HG03575 (cell line): ENCODE data around the gene SNX2.
"Not testable (repeated sequence)": the region's sequence is repeated elsewhere in the genome, so short reads cannot be mapped to it uniquely, and the experiment has no call there.

Experiments used
- ATAC-seq: cut with Tn5 transposase; IDR thresholded peaks from one replicate; pipeline ENCODE4 v1.9.1; 2021; ENCODE audit not compliant: unreplicated experiment, insufficient number of reproducible peaks, low FRiP score; ENCODE audit errors: extremely low read depth

Gene SNX2

DNA sequence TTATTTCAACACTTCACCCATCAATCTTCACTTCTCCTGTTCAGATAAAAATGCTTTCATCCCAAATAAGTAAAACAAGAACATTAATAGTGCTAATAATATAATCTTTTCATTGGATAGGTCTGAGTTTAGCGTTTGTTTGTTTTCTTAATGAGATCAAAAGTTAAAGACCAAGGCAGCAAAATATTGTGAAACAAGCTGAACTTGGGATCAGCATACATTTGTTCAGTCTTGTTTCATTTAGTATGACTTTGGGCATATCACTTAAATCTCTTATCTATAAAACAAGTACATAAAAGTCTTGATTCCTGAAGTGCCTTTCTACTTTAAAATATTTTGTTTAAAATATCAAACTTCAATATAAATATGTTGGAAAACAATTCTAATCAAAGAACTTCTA, 57.1 kb downstream of the SNX2 start:
- no peak for ATAC-seq

- no peak for ATAC-seq
Measured at GRCh38 chr5:122835681-122836080, 60.8 kb downstream of the SNX2 start.

GRCh38 chr5:122836947-122837346, 62.1 kb downstream of the SNX2 start:
- ATAC-seq = no peak

GRCh38 chr5:122839731-122840130, 64.9 kb downstream of the SNX2 start:
- no peak for ATAC-seq

DNA sequence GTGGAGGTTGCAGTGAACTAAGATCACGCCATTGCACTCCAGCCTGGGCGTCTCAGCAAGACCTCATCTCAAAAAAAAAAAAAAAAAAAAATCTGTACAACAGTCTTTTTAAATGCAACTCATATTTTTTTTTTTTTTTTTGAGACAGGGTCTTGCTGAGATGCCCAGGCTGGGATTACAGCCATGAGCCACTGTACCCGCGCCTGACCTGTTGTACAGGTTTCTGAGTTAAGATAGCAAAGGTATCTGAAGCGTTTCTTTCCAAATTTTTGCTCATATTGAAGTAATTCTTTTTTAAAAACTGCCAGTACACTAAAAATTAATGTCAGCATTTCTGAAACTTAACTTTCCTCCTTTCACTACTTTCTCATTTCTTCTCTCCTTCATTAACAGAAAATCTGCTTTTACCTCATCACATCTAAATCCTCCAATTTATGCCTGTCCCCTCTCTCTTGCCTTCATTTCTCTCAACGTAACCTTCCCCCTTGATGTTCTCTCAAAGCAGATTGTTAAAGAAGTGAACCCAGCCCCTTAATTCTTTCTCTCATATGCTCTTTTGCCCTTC, 67.2 kb downstream of the SNX2 start:
- no peak for ATAC-seq

DNA sequence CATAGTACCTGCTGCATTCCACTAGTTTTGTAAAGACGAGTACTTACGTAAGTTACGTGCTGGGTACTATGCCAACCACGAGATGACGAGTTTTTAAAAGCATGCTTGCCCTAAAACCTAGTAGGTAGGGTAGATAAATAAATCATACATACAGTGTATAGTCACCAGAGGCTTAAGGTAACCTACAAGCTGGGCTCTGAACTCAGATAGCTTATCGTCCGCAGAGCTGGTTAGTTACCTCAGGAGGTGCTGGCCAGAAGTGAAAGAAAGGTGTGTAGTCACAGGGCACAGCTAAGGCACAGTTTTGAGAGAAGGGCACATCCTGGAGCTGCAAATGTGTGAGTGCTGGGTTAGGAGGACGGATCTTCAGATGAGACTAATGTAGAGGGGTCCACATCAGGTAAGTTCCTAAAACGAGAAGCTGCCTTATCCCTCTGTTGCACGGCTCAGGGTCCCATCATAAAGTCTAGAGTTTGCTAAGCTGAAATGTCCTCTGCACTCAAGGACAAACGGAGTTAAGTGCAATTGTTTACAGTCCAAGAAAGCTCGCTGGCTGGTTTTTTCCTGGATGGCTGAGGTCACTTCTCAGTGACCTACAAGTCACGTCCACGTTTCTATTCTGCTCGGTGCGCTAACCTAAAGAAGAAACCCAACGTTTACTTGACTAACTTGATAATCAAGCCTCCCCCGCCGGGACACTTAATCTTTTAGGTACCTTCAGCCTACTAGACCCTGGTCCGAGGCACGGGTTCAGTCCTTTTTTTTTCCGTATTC, 69.4 kb downstream of the SNX2 start:
- ATAC-seq = no peak

DNA sequence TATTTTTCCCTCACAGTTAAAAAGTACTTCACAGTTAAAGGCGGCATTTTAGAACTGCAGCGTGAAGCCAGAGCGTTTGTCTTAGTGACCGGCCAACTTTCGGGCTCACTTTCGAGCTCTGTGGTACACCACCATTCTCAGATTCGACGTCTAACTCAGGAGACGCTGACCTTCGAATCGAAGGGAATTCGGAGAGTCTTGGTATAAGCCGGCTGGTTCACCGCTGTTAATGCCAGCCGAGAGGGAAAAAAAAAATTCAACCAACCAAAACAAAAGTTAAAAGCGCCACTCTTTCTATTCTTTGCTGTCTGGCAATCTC, 70.0 kb downstream of the SNX2 start:
- ATAC-seq = peak; percentile 32

DNA sequence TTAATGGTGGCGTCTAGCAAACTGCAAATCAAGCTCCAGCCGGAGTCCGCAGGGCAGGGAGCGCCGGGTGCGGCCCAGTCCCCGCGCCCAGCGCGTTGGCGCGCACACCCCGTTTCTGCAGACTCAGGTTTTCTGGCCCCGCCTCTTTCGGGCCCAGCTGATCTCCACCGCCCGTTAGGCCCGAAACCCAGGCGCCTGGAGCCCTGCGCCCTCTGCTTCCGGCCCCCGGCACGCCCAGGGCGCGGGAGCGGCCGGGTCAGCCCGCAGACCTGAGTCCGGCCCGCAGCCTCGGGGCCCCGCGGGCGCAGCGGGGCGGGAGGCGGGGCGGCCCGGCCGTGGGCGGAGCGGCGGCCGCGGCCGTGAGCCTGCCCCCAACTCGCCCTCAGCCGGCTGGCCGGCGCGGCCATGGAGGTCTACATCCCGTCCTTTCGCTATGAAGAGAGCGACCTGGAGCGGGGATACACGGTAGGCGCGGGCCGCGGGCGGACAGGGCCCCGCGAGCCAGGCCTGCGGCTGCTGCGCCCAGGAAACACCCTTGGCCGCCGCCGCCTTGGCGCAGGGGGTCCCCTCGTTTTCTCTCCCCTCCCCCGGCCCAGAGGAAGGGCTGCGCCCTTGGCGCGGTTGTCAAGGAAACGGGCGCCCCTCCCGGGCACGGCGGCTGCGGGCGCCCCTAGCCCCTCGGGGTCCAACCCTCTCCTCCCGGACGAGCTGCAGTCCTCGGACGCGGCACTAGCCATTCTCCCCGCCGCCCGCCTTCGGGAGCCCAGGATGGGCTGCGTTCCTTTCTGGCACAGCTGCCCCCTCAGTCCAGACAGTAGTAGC, 70.6 kb downstream of the SNX2 start, which contains the start of gene SNX24:
TSS of gene SNX24 (plus strand) at position 385 of the 822 bp plus-strand sequence. CDS start at position 406, 21 bp downstream.
- ATAC-seq = peak; percentile 52

GRCh38 chr5:122846051-122846550, 71.2 kb downstream of the SNX2 start:
- no peak for ATAC-seq

DNA sequence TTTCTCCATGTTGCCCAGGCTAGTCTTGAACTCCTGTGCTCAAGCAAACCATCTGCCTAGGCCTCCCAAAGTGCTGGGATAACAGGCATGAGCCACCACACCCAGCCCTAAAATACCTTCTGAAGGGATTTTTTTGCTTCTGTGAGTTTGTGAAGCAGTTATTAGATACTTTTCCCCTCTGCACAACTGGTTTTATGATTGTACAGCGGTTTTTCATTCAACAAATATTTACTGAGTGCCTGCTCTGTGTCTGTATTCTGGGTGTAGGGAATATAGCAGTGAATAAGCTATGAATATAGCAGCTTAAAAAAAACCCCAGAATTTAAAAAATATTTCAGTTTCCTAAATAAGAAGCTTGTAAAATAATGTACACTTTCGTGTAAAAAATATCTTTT, 72.8 kb downstream of the SNX2 start:
- ATAC-seq = no peak

DNA sequence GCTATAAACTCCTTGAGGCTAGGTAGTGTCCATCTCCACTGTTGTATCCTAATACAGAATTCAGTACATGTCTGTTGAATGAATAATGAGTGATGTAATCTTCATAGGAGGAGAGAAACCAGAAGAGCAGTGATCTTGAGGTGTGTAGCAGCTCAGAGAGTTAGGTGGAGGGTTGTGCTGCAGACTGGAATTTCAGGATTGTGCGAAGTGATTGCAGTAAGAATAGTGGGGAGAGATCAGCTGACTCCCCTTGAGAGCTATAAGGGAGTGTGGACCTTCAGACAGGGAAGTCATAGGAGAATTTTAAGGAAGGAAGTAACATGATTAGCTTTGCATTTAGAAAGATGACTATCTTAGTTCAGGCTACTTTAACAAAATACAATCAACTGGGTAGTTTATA, 74.9 kb downstream of the SNX2 start:
- no peak for ATAC-seq

DNA sequence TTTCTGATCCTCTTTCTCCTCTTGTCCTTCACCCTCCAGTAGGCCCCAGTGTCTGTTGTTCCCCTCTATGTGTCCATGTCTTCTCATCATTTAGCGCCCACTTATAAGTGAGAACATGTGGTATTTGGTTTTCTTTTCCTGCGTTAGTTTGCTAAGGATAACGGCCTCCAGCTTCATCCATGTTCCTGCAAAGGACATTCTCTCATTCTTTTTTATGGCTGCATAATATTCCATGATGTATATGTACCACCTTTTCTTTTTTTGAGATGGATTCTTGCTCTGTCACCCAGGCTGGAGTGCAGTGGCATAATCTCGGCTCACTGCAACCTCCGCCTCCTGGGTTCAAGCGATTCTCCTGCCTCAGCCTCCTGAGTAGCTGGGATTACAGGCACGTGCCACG, 82.7 kb downstream of the SNX2 start:
- not testable (repeated sequence) for ATAC-seq

- ATAC-seq = no peak
Measured at GRCh38 chr5:122858451-122858850, 83.6 kb downstream of the SNX2 start.

DNA sequence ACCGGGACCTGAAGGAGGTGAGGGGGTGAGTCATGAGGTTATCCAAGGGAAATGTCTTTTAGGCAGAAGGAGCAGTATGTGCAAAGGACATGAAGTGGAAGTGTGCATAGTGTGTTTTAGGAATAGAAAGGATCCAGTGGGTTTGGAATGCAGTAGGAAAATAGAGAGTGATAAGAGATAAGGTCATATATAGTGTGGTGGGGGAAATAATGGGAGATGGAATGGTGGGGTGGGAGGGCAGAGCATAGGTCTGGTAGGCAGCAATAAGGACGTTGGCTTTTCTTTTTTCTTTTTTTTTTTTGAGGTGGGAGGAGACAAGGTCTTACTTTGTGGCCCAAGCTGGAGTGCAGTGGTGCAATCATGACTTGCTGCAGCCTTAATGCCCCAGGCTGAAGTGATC, 88.4 kb downstream of the SNX2 start:
- ATAC-seq = no peak

DNA sequence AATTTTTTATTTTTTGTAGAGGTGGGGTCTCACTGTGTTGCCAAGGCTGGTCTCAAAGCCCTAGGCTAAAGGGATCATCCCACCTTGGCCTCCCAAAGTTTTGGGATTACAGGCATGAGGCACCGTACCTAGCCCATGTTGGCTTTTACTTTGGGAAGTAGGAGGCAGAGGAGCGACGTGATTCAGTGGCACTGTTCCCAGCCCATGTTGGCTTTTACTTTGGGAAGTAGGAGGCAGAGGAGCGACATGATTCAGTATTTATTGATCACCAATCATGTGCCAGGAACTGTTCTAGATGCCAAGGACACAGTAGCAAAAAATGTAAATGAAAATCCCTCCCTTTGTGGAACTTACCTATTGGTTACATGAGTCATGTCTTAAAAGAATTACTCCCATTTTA, 88.8 kb downstream of the SNX2 start:
- ATAC-seq = no peak

GRCh38 chr5:122864400-122864799, 89.5 kb downstream of the SNX2 start:
- no peak for ATAC-seq

GRCh38 chr5:122864842-122865241, 90.0 kb downstream of the SNX2 start:
- ATAC-seq = no peak

DNA sequence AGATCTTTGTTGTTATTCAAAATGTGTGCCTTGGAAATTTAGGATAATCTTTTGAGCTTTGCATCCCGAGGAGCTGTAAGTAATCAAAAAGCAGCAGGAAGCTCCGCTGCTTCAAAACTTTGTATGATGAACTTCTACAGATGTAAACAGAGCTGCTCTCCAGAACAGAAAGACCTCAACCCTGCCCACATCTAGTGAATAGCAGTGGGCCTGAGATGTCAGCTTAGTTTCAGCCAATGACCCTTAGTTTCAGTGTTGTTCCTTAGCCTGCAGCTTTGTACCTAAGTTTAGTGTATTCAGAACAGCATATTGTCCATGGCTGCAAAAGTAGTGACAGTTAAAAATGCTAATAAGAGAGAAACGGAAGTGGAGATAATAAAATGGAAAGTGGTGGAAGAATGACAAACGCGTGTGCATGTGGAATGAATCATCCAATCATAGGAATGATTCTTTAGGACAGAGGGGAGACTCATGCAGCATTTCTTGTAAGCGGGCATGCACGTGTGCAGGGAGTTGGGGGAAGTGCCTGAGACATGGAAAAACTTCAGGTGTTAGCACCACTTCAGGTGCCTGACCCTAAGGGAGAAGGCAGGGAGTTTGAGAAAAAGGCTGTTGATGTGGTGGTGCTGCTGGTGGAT, 95.5 kb downstream of the SNX2 start:
- ATAC-seq = no peak

GRCh38 chr5:122871661-122872060, 96.8 kb downstream of the SNX2 start:
- no peak for ATAC-seq
